GM06990 (cell line): ENCODE data around the gene FAM234B.

Source experiments
- DNase-seq: peaks from one replicate; pipeline ENCODE4 v3.0.0-alpha.2; 2011; ENCODE audit not compliant: insufficient read length; ENCODE audit errors: extremely low read depth
- H3K27me3 ChIP-seq: replicated peaks from 2 replicates; pipeline ENCODE4 v1.6.0; 2011; ENCODE audit warnings: low read length; ENCODE audit not compliant: control insufficient read depth, insufficient read depth
- H3K36me3 ChIP-seq: 2 replicates; pipeline ENCODE4 v1.5.1; 2011; ENCODE audit warnings: low read length; ENCODE audit not compliant: control insufficient read depth, insufficient read depth
- H3K4me3 ChIP-seq: replicated peaks from 2 replicates; pipeline ENCODE4 v1.5.1; 2011; ENCODE audit warnings: low read depth, mild to moderate bottlenecking, control low read depth, low read length
- TF ChIP-seq, protein P1 (sequence below): IDR thresholded peaks from 2 replicates; pipeline ENCODE4 v1.5.1; 2011; ENCODE audit warnings: low read length, control low read depth, mild to moderate bottlenecking, inconsistent platforms; ENCODE audit not compliant: insufficient read depth, poor library complexity, severe bottlenecking

FAM234B gene

DNA sequence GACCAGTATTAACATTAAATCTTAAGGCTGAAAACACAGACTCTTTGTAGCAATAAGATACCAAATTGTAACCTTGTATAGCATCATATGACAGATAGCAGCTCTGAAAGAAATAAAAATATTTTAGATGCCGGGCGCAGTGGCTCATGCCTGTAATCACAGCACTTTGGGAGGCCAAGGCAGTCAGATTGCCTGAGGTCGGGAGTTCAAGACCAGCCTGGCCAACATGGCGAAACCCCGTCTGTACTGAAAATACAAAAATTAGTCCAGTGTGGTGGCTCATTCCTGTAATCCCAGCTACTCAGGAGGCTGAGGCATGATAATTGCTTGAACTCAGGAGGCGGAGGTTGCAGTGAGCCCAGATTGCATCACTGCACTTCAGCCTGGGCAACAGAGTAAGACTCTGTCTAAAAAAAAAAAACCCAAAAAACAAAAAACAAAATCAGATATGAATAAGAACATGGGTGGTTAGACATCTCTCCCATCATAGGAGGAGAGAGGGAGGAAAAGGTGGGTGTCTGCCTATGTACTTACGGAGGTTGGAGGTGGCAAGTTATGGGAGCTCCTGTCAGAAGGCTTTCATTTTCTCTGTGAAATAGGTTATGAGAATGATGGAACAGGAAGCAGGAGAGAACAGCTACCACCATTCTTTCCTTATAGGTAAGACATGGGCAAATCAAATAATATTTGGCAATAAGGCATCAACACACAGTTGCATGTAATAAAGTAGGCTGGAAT, 36.5 kb upstream of the FAM234B start:
- DNase-seq: no peak
- no peak overlapping the region for H3K4me3 ChIP-seq
- H3K36me3 ChIP-seq: no peaks in the 10 kb centered on the region
- TF ChIP-seq, protein P1, sequence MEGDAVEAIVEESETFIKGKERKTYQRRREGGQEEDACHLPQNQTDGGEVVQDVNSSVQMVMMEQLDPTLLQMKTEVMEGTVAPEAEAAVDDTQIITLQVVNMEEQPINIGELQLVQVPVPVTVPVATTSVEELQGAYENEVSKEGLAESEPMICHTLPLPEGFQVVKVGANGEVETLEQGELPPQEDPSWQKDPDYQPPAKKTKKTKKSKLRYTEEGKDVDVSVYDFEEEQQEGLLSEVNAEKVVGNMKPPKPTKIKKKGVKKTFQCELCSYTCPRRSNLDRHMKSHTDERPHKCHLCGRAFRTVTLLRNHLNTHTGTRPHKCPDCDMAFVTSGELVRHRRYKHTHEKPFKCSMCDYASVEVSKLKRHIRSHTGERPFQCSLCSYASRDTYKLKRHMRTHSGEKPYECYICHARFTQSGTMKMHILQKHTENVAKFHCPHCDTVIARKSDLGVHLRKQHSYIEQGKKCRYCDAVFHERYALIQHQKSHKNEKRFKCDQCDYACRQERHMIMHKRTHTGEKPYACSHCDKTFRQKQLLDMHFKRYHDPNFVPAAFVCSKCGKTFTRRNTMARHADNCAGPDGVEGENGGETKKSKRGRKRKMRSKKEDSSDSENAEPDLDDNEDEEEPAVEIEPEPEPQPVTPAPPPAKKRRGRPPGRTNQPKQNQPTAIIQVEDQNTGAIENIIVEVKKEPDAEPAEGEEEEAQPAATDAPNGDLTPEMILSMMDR: no peak
- H3K27me3 ChIP-seq: no peaks in the 10 kb centered on the region; the same call in none of the 2 replicates

DNA sequence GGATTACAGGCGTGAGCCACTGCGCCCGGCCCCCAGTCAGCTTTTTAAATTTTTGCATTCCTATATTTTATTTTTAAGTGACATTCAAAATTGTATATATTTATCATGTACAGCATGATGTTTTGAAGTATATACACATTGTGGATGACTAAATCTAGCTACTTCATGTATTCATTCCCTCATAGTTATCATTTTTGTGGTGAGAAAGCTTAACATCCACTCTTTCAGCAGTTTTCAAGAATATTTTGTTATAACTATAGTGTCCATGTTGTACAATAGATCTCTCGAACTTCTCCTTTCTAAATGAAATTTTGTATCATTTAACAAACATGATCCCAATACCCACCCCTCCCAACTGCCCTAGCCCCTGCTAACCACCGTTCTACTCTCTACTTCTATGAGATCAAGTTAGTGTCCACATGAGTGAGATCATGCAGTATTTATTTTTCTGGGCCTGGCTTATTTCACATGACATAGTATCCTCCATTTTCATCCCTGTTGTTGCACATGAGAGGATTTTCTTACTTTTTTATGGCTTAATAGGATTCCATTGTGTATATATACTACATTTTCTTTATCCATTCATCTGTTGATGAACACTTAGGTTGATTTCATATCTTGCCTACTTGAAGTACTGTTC, 35.3 kb upstream of the FAM234B start:
- TF ChIP-seq, protein P1: no peak

DNA sequence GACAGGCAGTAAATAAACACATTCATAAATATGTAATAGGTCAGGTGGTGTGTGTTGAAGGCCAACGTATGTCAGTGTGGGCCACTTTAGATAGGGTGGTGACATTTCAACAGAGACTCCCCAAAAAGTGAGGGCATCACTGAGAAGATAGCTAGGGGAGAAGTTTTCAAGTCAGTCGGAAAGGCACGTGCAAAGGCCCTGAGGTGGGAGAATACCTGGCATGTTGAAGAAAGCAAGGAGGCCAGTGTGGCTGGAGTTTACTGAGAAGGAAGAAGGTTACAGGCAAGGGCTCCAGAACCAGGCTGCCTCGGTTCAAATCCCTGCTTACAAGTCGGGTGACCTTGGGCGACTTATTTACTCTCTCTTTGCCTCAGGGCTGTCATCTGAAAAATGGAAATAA, 33.1 kb upstream of the FAM234B start:
- Histone ChIP-seq H3K4me3 (no peak overlapping the region), H3K27me3 (no peaks in the 10 kb centered on the region; the same call in 1 of the 2 replicates)
- DNase-seq: no peak

More for the DNA sequence above, 35.3 kb upstream of the FAM234B start:
- no peak for DNase-seq
- H3K4me3 ChIP-seq: no peak overlapping the region
- no peaks in the 10 kb centered on the region; the same call in 1 of the 2 replicates for H3K27me3 ChIP-seq
- no peaks in the 10 kb centered on the region for H3K36me3 ChIP-seq

GRCh38 chr12:13022851-13023271, 21.3 kb upstream of the FAM234B start:
- DNase-seq: no peak
- Histone ChIP-seq H3K36me3 (no peaks in the 10 kb centered on the region), H3K27me3 (no peaks in the 10 kb centered on the region), H3K4me3 (no peak overlapping the region)
- TF ChIP-seq, protein P1: no peak

More for the DNA sequence above, 33.1 kb upstream of the FAM234B start:
- H3K36me3 ChIP-seq: no peaks in the 10 kb centered on the region
- TF ChIP-seq, protein P1: no peak

DNA sequence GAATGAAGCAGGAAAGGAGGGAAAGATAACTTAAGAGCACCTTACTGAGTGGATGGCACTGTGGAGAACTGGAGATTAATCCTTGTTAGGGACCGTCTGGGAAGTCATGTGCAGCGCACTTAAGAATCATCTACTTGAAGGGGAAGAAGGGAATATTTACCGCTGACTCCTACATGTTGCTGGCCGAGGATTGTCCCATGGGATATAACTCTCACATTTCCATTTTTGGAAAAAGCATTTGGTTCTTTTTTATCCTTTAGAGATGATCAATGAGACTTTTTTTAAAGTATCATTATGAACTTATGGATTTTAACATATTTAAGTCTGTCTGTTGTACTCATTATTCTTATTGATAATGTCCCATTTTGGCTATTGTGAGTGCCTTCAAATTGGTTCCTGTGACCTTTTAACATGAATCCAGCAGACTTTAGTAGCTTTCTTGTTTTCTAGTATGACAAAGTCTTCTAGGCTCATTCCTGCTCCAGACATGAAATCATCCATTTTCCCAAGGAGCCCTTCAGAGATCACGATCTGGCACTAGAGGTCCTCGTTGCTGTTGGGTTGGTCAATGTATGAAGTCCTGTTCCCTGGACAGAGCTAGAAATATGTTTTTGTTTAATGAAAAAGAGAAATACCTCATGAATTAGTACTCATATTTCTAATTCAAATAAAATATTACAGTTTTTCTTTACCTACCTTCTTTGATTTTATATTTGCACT, 20.2 kb upstream of the FAM234B start:
- Histone ChIP-seq H3K4me3 (no peak overlapping the region), H3K36me3 (no peaks in the 10 kb centered on the region), H3K27me3 (no peaks in the 10 kb centered on the region)
- no peak for DNase-seq
- TF ChIP-seq, protein P1: no peak
